Left colon (tissue), 2 donors: ENCODE results near the gene ABCD3. TPM values are rescaled to one million over a fixed set of nuclear protein-coding genes. Genes with fewer than 3 reads are reported as not detected.
A peak's percentile ranks its signal among the peaks of the same experiment; 100 is the strongest.
"Not testable (repeated sequence)": the region's sequence is repeated elsewhere in the genome, so short reads cannot be mapped to it uniquely, and the experiment has no call there.

Source experiments
- ATAC-seq: fragments of 200-7000 bp; cut with Tn5 transposase; one replicate; pipeline ENCODE4 v1.9.1; 2020; ENCODE audit warnings: mild to moderate bottlenecking, moderate library complexity
- DNase-seq, 2 donors: peaks; one replicate each; pipeline ENCODE4 v3.0.0-alpha.2; 2020
- intact Hi-C, 2 donors: fragments of 100-400 bp; cut with DNase I in 1 of 2; cut with micrococcal nuclease in 1 of 2; formaldehyde crosslinking; loops; one replicate each; pipeline versions ENCODE4 v1.11.2 to v1.14.0; 2022; cut with DNase I, micrococcal nuclease
- total RNA-seq, 2 donors: library from RNA; stranded (reverse); fragmentation: NEBNext Ultra II Directional; extraction: Animal tissue kit (Norgen Biotek cat#: 25700); gene quantifications; one replicate each; pipeline ENCODE4 v1.2.1, GENCODE V29; 2021
- donor health status: DM: no; HTN: no; CAD: no.
- donor health status: DM: yes; HTN: yes; CAD: no.

Gene ABCD3
- total RNA-seq, 2 donors from 2014 or later, result 111 to 117 TPM

DNA sequence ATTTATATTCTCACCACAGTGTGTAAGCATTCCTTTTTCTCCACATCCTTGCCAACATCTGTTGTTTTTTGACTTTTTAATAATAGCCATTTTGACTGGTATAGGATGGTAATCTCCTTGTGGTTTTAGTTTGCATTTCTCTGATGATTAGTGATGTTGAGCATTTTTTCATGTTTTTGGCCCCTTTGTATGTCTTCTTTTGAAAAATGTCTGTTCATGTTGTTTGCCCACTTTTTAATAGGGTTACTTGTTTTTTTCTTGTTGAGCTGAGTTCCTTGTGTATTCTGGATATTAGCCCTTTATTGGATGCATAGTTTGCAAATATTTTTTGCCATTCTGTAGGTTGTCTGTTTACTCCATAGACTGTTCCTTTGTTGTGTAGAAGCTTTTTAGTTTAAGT is 24.9 kb downstream of the ABCD3 start:
- DNase-seq, intact Hi-C loops, ATAC-seq: not testable (repeated sequence)

DNA sequence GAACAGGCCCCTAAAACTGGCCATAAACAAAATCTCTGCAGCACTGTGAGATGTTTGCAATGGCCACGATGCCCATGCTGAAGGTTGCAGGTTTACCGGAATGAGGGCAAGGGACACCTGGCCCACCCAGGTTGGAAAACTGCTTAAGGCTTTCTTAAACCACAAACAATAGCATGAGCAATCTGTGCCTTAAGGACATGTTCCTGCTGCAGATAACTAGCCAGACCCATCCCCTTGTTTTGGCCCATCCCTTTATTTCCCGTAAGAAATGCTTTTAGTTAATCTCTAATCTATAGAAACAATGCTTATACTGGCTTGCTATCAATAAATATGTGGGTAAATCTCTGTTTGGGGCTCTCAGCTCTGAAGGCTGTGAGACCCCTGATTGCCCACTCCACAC is 26.6 kb downstream of the ABCD3 start:
- DNase-seq, ATAC-seq, intact Hi-C loops: not testable (repeated sequence)

DNA sequence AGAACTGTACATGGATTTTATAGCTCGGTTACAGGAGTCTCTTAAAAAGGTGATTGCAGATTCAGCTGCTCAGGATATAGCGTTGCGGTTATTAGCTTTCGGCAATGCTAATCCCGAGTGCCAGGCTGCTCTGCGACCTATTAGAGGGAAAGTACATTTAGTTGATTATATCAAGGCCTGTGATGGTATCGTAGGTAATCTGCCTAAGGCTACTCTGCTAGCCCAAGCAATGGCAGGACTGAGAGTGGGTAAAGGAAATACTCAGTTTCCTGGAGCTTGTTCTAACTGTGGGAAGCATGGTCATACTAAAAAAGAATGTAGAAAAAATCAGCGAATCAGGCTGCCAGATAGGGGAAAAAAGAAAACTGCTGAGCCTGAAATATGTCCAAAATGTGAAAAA is 27.5 kb downstream of the ABCD3 start:
- DNase-seq, ATAC-seq, intact Hi-C loops: not testable (repeated sequence)

DNA sequence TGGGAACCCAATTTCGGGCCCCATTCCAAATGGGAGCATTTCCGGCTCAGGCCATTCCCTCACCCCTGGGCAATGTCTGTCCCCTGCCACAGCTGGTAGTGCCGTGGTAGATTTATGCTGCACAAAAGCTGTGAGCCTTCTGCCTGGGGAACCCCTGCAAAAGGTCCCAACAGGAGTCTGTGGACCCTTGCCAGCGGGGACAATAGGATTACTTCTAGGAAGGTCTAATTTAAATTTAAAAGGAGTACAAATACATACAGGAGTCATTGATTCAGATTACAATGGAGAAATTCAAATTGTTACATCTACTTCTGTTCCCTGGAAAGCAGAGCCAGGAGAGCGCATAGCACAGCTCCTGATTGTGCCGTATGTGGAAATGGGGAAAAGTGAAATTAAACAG is 28.0 kb downstream of the ABCD3 start:
- DNase-seq, intact Hi-C loops, ATAC-seq: not testable (repeated sequence)

DNA sequence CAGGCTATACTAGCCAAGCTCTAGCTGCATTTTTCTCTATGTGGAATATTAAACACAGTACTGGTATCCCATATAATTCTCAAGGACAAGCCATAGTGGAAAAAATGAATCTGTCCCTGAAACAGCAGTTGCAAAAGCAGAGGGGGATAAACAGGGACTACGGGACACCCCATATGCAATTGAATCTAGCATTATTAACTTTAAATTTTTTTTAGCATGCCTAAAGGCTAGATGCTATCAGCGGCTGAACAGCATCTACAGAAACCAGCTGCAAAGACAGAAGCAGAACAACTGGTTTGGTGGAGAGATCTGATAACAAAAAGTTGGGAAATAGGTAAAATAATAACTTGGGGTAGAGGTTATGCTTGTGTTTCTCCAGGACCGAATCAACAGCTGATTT is 30.6 kb downstream of the ABCD3 start:
- ATAC-seq, intact Hi-C loops, DNase-seq: not testable (repeated sequence)

DNA sequence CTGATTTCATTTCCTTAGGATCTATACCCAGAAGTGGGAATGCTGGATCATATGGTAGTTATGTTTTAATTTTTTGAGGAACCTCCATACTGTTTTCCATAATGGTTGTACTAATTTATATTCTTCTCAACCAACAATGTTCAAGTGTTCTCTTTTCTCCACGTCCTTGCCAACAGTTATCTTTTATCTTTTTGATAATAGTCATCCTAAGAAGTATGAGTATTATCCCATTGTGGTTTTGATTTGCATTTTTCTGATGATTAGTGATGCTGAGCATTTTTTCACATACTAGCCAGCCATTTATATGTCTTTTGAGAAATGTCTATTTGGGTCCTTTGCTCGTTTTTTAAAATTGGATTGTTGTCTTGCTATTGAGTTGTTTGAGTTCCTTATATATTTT is 38.5 kb downstream of the ABCD3 start:
- no peak for ATAC-seq
- intact Hi-C loops, result no loop called here
- DNase-seq, result no peak

DNA sequence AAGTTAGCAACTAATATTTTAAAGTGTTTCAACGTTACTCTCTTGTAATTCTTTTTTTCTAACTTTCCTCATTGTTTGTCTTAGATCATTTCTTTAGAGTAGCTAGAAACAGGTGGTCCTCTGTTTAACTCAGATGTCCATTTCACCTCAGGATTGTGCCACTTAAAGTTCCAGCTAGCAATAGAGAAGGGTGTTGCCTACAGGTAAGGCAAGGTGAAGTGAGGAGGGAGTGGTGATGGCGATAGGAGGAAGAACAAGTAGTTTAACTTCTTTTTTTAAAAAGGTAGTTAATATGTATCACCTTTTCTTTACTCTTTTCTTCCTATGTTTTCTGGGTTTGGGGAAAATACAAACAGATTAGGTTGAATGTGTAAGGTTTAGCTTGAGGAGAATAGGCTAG is 44.4 kb downstream of the ABCD3 start:
- no peak for DNase-seq

DNA sequence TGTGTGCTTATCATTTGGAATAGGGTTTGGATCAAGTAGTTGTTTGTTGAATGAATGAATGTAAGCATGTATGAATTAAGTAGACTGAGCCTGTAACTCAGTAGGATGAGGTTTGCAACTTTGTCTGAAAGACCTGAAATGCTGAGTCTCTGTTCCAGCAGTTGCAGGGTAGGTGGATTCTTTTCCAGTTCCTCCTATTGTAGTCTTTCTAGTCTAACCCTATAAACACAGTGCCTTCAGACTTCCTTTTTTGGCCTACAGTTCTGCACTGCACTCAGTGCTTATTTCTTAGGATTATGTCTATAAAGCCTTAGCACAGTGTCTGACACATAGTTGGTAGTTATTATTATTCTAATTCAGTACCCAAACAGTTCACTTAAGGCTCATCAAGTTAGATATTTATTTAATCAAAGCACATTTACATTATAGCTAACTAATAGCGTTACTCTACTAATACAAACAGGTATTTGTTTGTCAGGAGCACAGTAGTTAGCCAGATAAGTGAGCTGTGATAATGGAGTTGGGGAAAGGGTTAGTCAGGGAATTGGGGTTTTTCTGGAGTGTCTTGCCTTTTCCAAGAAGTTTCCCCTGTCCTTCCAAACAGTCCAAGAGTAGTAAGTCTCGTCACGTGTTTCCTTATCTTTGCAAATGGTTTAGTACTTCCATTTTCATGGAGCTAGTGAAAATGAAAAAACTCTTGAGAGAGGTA is 45.0 kb downstream of the ABCD3 start:
- DNase-seq, result no peak
- peak; percentile 59 for ATAC-seq
- intact Hi-C loops, result loop anchor here in 1 of 2 donors (10.0 kb wide), 1 partner anchor 398 kb away; no protein-coding TSS in a partner anchor

More for the DNA sequence above, 44.4 kb downstream of the ABCD3 start:
- ATAC-seq, result peak; percentile 80
- intact Hi-C loops, result loop anchor here in 1 of 2 donors (10.0 kb wide), 1 partner anchor 398 kb away; no protein-coding TSS in a partner anchor

DNA sequence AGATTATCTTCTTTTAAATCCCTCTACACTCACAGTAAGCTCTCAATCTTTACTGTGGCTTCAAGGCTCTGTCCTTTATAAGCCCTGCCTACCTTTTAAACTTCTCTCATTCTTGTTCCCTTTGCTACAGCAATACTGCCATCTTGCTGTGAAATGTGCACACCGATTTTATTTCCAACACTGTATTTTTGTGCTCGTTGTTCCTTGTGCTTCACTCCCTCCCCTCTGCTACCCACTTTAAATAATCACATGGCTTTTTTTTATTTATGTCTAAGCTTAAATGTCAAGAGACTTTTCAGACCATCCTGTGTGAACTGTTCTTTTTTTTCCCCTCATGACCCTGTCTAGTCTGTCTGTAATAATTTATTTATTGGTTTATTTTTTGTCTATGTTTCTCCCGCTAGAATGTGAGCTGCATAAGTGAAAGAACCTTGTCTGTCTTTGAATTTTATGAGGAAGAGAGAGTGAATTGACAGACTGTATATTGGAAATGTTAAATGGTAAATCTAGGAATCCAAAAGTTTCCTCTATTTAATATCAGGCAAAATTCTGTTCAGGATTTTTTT is 45.7 kb downstream of the ABCD3 start:
- DNase-seq, result no peak
- intact Hi-C loops, result loop anchor here in 1 of 2 donors (10.0 kb wide), 1 partner anchor 399 kb away; no protein-coding TSS in a partner anchor
- peak; percentile 88 for ATAC-seq

DNA sequence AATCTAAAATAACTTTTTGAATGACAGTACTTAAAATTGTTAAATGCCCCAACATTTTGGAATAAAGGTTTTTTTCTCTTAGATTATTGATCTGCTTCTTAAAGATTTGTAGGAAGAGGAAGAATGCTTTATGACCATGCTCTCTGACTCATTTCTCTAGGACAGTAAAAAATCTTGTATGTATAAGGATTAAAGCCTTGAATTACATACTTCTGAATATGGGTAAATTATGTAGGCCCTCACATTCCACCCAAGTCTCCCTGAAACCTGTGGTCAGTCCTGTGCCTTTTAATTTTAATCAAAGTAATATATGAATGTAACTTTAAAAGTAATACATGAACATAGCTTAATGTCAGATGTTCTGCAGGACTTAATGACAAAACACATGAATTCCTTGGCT is 50.5 kb downstream of the ABCD3 start:
- DNase-seq (no peak), ATAC-seq (peak; percentile 37)
- intact Hi-C loops, result loop anchor here in 1 of 2 donors (10.0 kb wide), 1 partner anchor 404 kb away; no protein-coding TSS in a partner anchor

DNA sequence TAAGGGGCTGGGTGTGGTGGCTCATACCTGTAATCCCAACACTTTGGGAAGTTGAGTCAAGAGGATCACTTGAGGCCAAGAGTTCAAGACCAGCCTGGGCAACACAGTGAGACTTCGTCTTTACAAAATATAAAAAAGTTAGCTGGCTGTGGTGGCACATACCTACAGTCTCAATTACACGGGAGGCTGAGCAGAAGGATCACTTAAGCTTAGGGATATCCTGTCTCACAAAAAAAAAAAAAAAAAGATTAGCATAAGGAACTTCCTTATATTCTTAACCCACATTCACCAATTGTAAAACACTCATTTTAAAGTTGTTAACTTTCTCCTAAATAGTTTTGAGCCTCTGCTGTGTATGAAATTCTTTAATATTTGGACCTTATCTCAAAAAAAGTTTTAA is 53.1 kb downstream of the ABCD3 start:
- no peak for DNase-seq
- peak; percentile 58 for ATAC-seq
- intact Hi-C loops, result no loop called here

DNA sequence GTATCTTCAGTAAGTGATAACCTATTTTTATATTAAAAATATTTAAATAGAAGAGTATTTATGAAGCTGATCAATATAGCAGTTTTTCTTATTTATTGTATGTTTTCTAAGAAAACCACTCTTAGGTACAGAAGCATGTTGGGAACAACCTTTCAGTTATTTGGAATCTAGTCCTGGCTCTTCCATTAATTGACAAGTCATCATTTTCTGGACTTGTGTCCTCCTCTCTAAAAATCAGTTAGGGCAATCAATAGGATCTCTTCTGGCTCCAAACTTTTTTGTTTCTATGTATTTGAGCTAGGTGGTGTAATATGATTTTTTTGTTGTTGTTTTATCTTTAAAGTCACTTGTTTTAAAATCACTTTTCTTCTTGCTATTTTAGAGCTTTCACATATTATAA is 57.0 kb downstream of the ABCD3 start:
- intact Hi-C loops, result no loop called here
- ATAC-seq (no peak), DNase-seq (no peak)

DNA sequence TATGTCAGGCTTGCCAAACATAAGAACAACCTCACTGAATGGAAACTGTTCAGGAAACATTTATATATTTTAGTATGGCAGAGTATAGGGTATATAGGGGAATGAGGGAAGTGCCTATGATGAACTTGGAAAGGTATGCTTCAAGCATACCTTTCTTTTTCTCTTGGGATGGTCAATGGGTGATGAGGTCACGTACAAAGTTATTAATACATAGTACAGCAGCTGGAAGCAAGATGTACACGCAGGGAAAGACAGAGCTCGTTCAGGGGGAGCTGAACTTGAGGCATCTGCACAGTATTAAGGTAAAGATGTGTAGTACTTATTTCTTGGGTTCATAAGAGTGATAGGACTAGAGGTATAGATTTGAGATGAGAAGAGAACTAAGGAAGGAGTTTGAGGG is 61.5 kb downstream of the ABCD3 start:
- no peak for ATAC-seq

DNA sequence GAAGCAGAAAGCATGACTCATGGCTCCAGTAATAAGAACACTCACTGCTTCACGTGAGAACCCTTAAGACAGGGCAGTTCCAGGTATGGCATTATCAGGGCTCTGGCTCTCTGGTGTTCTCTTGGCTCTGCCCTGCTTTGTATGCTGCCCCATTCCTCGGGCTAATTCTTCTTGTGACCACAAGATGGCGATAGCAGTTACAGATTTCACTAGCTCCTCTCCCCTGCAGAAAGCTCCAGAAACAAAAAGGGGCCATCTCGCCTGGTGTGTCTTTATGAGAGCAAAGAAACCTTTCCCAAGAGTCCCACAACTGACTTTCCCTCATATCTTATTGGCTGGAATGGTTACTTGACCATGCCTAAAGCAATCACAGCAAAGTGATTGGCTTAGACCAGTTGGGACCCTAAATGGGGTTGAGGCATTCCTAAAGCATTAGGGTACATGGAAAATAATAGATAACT is 63.3 kb downstream of the ABCD3 start:
- intact Hi-C loops, result loop anchor here in 1 of 2 donors (2.0 kb wide), 1 partner anchor 325 kb away; no protein-coding TSS in a partner anchor
- DNase-seq (peak; percentile 12 to 26), ATAC-seq (peak; percentile 89)

More for the DNA sequence above, 61.5 kb downstream of the ABCD3 start:
- no peak for DNase-seq
- intact Hi-C loops, result loop anchor here in 1 of 2 donors (2.0 kb wide), 1 partner anchor 327 kb away; no protein-coding TSS in a partner anchor

DNA sequence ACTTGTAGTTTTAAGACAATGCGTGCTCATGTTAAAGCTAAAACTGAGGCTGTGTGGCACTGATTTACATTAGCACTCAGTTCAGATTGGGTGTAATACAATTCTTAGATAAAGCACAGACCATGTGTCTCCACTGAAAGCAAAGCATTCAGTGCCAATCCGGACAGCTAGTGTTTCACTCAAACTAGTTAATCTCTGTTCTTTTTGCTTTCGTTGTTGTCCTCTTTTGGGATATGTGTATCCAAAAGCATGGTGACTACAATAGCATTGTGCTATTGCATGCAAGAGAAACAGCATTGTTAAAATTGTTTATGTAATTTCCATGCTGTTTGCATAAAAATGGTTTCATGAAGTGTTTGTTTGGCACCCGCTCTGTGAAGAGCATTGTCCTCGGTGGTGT is 68.8 kb downstream of the ABCD3 start:
- ATAC-seq, result no peak

DNA sequence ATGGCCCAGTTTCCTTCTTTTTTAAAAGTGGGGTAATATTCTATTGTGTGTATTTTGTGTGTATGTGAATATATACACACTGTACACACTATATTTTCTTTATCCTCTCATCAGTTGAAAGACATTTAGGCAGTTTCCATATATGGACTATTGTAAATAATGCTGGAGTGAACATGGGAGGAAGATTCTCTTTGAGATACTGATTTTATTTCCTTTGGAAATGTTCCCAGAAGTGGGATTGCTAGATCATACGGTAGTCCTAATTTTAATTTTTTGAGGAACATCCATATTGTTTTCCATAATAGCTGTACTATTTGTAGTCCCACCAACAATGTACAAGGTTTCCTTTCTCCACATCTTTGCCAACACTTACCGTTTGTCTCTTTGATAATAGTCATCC is 72.4 kb downstream of the ABCD3 start:
- DNase-seq, result no peak
- intact Hi-C loops, result no loop called here
- no peak for ATAC-seq

More for the DNA sequence above, 68.8 kb downstream of the ABCD3 start:
- intact Hi-C loops, result no loop called here
- DNase-seq, result no peak

DNA sequence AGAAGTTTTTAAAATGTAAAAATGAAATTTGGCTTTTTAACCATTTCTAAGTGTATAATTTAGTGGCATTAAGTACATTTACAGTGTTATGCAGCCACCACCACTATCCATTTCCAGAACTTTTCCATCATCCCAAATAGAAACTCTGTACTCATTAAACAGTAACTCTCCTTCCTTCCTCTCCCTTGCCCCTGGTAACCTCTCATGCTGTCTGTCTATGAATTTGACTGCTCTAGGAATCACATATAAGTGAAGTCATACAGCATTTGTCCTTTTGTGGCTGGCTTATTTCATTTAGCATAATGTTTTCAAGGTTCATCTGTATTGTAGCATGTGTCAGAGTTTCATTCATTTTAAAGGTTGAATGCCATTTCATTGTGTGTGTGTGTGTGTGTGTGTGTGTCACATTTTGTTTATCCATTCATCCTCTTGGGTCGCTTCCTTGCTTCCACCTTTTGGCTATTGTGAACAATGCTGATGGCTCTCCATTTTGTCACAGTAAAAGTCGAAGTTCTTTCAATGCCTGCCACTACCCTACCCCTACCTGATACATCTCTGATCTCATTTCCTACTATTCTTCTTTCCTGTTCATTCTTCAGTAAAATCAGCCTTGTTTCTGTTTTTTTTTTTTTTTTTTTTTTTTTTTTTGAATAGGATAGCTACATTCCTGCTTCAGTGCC is 78.0 kb downstream of the ABCD3 start:
- DNase-seq (no peak), ATAC-seq (no peak)
- intact Hi-C loops, result no loop called here

DNA sequence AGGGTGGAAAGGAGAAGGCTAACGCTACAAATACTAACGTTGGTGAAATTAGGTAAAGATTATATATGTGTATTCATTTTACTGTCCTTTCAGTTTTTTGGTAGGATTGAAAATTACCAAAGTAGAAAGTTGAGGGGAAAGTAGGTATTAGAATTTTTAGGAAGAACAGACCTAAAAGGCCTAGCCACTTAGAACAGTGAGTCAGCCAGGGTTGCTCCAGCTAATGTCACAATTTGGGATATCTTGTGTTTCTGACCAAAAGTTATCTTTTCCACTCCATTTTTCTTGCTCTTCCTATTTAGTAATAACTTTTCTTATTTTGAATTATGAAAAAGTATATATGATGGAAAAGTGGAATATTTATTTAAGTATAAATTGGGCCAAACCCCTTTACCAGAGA is 83.2 kb downstream of the ABCD3 start:
- no peak for ATAC-seq
- no peak for DNase-seq
- intact Hi-C loops, result no loop called here

DNA sequence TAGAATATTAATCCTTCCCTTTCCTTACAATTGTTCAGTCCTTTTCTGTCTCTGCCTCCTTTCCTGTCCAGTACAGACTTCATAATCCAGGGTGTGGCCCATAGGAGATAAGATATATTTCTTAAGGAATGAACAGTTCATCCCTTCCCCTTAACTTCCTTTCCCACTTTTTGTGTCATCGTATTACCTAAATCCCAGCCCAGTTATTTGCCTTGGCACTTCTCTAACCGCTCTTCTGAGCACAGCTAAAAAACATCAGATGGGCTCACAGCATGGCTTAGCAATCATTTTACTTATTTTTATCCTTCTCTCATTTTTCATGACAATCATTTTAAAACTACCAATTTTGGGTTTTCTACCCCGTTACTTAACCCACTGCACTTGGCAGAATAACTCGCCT is 83.7 kb downstream of the ABCD3 start:
- ATAC-seq (no peak), DNase-seq (no peak)
- intact Hi-C loops, result no loop called here
